GM04504 (cell line): ENCODE data around the gene PARD3B.

Experiments
- DNase-seq: peaks from one replicate; pipeline ENCODE4 v3.0.0-alpha.2; 2012; ENCODE audit warnings: low read depth

Gene PARD3B, protein sequence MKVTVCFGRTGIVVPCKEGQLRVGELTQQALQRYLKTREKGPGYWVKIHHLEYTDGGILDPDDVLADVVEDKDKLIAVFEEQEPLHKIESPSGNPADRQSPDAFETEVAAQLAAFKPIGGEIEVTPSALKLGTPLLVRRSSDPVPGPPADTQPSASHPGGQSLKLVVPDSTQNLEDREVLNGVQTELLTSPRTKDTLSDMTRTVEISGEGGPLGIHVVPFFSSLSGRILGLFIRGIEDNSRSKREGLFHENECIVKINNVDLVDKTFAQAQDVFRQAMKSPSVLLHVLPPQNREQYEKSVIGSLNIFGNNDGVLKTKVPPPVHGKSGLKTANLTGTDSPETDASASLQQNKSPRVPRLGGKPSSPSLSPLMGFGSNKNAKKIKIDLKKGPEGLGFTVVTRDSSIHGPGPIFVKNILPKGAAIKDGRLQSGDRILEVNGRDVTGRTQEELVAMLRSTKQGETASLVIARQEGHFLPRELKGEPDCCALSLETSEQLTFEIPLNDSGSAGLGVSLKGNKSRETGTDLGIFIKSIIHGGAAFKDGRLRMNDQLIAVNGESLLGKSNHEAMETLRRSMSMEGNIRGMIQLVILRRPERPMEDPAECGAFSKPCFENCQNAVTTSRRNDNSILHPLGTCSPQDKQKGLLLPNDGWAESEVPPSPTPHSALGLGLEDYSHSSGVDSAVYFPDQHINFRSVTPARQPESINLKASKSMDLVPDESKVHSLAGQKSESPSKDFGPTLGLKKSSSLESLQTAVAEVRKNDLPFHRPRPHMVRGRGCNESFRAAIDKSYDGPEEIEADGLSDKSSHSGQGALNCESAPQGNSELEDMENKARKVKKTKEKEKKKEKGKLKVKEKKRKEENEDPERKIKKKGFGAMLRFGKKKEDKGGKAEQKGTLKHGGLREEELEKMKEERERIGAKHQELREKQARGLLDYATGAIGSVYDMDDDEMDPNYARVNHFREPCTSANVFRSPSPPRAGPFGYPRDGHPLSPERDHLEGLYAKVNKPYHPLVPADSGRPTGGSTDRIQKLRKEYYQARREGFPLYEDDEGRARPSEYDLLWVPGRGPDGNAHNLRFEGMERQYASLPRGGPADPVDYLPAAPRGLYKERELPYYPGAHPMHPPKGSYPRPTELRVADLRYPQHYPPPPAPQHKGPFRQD (N-terminal part only)

DNA sequence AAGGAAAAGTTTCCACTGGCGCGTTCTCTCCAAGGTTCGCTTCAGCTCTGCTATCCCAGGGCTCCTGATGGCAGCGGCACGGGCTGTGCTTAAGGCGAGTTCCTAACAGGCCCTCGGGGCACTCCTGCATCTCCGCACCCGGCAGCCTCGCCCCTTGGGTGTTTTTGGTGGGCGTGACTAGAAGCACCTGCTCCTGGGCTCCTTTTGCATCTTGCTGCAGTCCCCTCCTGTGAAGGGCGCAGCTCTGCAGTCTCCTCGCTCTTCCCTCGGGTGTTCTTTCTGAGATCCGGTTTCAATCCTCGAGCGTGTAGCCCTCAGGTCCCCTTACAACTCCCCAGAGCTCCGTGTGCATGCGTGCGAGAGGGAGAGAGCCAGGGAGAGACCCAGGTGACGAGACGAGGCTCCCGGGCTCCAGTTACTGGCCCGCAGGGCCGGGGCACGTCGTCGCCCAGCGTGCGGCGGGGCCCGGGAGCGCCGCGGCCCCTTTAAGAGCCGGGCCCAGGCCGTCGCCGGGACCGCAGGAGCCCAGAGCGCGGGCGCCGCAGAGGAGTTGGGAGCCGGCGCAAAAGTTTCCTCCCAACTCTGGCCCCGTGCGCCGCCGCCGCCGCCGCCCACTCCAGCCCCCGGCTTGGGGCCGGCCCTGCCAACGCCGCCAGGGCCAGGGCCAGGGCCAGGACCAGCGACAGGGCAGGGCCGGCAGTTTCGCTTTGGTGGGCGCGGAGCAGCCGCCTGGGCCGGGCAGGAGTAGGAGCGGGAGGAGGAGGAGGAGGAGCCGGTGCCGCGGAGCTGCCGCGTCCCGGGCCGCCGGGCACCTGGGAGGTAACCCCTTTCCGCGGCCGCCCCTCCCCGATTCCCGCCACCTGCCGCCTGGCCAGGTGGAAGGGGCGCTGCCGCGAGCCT, at the start of gene PARD3B:
PARD3B (plus strand) TSS at position 515 of the 900 bp plus-strand sequence. CDS start 525 bp downstream, outside the sequence.
- peak; percentile 27 for DNase-seq

DNA sequence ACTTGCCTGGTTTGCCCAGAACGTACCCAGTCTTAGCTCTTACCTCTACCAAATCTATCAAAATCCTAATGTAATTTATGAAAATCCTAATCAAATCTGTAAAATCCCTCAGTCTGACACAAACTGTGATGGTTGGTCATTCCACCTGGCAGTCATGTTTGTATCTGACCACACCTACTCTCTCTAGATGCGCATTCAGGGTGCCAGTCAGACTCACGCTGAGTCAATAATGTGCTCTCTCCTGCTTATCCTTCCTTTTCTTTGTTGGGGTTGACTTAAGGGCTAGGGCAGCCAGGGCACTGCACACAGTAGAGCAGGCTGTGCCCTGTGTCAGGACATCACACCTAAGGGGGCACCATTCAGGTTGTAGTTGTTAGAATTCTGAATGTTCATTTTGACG, 48.5 kb upstream of the PARD3B start:
- DNase-seq, result no peak

DNA sequence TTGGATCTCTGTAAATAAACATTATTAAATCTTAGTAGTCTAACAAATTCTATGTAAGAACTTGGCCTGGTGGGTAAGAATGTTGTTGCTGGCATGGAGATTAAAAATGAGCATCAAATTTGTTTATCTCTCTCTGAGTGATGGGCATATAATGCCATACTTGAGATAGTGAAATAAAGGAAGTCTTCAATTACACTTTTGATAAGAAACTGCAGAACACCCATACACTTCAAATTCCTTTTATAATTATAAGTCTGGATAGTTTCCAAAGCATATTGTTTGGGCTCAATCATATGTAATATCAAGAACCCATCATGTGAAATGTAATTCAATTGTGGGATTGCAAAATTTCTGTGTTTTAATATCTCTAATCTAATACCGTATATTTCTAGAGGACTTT, 47.4 kb upstream of the PARD3B start:
- DNase-seq, result no peak

DNA sequence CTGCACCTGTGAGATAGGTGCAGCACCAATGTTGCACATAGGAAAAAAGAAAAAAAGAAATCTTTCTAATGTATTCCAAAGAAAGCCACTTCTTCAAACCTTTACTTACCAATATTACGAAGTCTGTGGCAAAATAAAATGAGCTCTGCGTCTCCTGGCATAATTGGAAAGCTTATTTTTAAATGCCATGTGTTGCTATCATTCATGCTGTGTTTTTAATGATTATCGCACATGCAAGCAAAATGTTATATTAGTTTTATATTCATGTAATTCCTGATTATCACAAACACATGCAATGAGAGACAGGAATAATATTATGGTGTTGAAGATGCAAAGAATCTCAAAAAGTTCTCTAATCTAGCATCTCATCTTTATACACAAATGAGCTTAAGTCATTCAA, 47.0 kb upstream of the PARD3B start:
- no peak for DNase-seq

DNA sequence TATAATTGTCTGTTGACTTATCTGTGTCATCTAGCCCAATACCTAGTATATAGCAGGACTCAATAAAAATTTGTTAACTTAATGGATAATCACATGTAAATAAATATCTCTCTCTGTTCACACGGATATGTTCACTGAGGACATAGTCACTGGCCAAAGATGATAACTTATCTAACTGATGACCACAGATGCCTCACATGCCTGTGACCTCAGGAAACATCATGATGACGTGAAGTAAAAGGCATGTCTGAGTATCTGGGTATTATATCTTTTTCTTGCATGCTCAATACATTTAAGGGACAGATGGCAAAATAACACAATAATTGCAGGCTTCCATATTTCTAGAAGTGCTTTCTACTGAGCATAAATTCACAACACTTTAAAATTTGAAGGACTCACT, 41.4 kb upstream of the PARD3B start:
- DNase-seq, result no peak

DNA sequence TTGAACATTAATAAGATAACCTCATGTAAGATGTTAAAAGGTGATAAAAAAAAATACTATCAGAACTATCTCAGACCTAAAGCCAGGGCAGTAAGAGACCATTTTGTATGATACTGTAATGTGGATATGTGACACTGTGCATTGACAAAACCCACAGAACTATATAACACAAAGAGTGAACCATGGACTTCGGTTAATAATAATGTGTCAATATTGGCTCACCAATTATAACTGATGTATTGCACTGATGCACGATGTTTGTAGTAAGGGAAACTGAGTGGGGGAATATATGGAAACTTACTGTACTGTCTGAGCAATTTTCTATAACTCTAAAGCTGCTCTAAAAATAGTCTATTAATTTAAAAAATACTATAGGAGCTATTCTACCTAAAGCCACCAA, 40.7 kb upstream of the PARD3B start:
- no peak for DNase-seq

DNA sequence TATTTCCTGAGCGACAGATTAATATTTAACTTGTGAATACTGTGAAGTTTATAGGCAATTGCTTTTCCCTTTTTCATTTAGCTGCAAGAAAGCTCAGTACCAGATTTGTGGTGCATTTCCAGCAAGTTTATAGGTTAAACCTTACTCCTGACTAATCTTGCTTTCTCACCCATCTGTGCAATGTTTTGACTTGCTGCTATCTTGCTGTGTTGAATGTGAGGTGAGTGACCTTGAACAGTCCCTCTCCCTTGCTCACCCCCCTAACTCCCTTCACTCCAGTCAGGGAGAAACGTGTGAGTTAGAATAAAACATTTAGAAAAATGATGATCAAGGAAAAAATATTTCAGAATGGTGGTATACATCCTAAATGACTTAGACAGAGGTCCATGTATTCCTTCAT, 39.8 kb upstream of the PARD3B start:
- no peak for DNase-seq

DNA sequence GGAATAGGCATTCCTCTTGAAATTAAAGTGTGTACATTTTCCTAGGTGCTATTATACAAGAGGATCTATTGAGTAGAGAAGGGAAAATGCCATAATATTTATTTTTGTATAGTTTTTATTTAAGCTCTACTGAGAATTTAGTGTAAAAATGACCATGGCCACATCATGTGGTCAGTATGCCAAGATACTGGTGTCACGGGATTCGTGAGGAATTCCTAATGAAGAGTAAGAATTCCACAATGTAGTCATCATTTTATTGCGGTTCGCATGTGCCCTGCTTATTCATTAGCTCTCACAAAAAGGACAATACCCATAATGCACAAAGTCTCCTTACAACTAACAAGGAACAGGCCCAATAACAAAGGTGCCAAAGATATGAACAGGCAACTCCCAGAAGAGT, 39.3 kb upstream of the PARD3B start:
- DNase-seq, result peak; percentile 56

DNA sequence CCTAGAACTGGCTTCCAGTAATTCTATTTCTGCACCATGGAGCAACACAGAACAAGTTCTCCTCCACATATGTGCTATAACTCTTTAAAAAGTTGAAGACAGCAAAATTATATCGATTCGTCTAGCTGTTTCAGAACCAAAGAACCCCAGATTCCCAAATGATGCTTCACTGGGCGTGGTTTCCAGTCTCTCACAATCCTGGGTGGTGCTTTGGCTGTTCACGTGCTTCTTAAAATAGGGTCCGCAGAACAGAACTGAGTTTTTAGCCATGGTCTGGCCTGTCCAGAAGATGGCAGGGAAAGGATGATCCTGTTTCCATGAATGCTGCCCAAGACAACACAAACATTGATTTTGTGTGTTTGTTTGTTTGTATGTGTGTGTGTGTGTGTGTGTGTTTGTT, 37.6 kb upstream of the PARD3B start:
- DNase-seq, result no peak

DNA sequence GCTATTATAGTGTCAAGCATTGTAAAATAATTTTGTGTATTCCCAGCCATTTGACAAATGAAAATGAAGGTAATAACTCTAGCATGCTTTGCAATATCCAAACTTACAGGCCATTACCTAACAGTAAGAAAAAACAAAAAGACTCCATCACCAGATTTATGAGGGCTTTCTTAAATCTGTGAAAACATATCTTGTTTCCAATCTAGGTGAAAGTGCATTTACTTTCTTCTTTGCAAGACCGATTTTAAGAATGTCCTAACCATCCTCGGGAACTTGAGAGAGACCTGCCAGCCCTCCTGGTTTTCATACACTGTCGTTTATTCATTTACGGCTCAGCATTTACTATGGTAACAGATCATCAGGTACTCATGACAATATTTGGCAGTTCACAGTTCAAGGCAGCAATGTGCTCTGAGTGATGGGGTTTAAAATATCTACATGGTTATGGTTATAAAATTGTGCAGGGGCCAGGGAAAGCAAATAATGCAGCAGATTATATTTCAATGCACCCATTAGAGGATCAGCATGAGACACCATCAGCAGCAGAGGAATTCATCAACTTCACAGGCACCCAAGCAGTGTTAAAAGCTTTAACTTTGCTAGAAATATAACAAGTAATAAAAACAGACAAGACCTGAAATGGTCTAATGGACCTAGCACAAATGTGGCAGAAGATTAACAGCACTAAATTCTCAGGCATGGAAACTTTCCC, 34.4 kb upstream of the PARD3B start:
- DNase-seq, result no peak

DNA sequence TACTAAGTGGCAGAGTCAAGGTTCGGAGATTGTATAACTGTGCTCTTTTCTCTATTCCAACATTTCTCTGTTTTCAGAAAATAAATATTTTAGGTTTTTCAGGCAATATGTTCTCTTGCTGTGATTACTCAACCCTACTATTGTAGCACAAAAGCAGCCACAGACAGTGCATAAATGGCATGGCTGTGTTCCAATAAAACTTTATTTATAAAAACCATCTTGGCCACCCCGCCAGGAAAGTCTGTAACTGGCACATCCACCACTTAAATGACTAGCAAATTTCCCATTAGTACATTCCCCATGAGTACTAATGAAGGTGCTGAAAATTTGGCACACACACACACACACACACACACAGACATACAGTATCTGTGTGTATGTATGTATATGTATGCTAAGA, 30.8 kb upstream of the PARD3B start:
- no peak for DNase-seq

DNA sequence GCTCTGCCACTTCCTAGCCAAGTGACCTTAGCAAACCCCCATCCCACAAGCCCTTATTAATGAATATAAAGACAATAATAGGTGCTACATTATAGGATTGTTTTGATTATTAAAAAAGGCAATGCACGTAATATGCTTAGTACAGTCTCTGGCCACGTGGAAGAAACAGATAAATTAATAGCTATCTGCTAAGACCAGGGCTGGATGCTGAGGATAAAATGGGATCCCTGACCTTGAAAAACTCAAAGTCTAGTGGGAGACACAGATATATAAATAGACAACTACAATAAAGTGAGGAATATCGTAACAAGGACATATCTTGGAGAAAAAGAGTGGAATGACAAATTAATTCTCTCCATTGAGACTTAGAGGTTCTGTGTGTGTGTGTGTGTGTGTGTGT, 29.9 kb upstream of the PARD3B start:
- DNase-seq, result no peak

DNA sequence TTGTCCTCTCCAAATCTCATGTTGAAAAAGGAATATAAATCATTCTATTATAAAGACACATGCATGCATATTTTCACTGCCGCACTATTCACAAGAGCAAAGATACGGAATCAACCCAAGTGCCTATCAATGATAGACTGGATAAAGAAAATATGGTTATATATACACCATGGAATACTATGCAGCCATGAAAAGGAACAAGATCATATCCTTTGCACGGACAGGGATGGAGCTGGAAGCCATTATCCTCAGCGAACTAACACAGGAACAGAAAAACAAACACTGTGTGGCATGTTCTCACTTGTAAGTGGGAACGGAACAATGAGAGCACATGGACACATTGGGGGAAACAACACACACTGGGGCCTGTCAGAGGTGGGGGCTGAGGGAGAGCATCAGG, 28.1 kb upstream of the PARD3B start:
- DNase-seq, result no peak

DNA sequence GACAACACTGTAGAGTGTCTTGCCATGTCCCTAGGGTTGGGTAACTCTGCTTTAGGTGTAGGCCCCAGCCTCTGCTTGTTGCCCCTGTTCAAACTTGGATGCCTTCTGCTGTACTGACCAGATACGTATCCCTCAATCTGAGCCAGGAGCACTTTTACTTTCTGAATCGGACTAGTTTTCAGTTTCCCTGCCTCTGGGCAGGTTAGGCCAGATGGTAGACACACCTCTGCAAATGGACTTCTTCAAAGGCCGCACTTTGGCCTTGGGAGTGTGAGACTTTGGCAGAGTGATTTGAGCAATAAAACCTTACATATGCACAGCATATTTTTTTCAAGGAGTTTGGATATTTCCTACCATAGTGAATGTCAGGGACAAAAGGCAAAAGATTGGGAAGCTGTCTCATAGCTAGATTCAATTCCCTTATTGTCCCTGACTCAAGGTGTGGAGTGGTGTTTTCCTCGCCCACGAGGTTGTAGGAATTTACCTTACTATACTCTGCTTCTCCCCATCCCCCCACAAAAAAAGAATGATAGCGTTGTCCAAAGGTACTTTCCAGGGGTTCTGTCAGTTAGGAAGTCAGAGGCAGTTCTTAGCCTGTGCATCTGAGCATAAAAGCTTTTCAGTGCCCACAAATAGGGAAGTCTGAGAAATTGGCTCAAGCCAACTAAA, 15.3 kb upstream of the PARD3B start:
- DNase-seq, result no peak

DNA sequence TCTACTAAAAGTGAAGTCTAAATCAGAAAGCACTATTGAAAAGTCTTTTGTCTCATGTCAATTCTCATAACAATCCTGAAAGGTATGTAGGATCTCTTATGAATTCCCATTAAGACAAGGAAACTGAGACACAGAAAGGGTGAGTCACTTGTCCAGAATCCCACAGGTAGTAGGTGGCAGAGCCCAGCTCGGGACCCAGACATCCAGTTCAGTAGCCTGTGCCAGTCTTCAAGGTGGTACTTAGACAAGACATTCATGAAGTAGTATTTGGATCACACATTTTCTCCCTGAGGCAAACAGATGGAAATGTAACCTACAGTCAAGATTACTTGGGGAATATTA, 14.8 kb upstream of the PARD3B start:
- no peak for DNase-seq

DNA sequence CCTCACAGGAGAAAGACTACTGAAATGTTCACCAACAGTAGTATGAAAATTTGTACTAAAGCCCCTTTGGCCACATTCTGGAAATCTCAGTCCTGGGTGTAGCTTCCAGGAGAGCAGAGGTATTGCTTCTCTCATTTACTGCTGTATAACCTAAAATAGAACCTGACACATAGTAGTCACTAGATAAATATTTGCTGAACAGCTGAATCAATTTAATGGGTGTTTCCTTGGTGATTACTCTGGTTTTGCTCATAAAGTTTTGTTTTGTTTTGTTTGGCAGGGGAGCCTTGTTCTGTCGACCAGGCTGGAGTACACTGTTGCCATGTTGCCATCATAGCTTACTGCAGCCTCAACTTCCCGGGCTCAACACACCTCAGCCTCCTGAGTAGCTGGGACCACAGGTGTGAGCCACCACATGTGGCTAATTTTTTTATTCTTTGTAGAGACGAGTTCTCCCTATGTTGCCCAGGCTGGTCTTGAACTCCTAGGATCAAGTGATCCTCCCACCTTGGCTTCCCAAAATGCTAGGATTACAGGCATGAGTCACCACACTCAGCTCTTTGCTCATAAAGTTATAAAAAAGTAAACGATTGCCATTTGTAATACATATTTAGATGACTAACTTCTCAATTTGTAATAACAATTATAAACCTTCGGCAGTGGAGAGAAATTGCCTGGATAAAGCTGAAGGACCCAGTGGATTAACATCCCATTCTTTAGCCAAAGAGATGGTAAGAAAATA, 11.5 kb upstream of the PARD3B start:
- peak; percentile 26 for DNase-seq

DNA sequence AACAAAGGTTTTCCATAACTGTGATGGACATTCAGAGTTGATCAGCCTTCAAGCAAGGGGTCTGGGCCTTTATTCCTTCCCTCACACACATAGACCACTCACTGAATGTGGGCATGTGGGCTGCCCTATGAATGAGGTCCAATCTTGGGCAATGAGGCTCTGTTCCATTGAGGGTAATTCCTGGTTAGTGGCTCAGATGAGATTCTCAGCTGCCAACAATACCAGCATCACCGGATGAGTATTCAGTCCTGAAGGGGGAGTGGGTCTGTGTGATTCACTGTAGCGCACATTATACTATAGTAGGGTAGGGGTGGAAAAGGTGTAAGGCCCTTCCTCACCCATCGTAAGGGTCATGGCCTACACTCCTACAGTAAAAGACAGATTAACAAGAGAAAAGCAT, 9.9 kb upstream of the PARD3B start:
- no peak for DNase-seq

DNA sequence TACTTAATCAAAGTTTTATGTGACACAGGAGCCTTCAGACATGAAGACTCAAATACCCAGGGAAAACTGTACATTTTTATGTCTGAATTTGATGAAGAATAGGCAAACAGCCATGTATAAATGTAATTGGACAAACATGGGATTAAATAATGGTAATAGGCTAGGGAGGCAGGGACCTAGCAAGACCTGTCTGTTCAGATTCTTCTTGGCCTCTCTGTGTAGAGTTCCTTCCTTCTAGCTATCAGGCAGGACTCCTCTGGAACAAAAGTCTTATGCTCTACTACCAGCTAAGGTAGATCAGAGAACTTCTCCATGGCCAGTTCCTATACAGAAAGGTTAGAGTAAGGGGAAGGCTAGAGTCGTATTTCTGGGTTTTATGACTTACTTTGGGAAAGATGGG, 9.5 kb upstream of the PARD3B start:
- DNase-seq, result no peak

DNA sequence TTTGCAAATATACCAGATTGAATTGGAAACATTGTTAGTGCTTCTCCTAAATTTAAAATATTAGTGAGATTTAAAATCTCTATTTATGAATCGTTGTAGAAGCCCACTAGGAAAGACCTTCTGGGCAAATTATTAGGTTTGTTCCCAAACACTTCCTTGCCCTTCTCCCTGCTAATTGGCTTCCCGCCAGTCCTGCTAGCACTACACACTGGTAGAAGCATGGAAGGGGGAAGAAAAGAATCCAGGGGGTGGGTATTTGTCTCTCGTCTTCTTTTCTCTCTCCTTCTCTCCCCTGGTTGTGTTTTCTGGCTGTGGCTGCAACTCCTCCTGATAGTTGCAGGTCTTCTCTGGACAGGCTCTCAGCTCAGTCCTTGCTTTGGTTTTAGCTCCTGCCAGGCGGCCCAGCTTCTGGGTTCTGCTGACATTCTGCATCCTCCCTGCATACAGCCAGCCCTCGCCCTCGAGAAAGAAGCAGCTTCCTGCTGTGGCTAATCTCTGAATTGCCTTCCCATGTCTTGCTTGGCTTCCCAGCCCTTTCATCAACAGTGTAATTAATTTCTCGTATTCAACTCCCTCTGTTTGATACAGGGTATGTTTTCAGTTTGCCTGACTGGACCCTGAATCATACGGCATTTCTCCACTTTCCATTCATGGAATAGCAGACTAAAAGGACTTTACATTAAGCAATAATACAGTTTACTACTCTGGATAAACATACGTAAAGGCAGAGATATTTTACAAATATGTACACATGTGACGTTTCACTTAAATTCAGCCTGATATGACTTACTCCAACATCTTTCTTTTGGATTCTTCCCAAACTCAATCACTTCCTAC, 6.9 kb upstream of the PARD3B start:
- DNase-seq, result peak; percentile 32
